ENCODE measurements around the gene EEF1AKMT2.
"Not testable (repeated sequence)": the region's sequence is repeated elsewhere in the genome, so short reads cannot be mapped to it uniquely, and the experiment has no call there.

The EEF1AKMT2 gene

GRCh38 chr10:124756156-124756903, 35.4 kb downstream of the EEF1AKMT2 start:
- H3K27me3 ChIP-seq (ENCODE audit: control insufficient read depth, insufficient read depth, low read length): no peaks in the 10 kb centered on the region
- peaks cover 35% of the 10 kb centered on the region for H3K4me1 ChIP-seq (ENCODE audit: control insufficient read depth, insufficient read depth, low read length)
- no peak overlapping the region for H3K9ac ChIP-seq (ENCODE audit: low read depth, low read length)
- H3K4me3 ChIP-seq (ENCODE audit: low read depth, low read length): no peak overlapping the region; the same call in 1 of the 2 replicates
- peaks cover 48% of the 10 kb centered on the region for H3K36me3 ChIP-seq (ENCODE audit: control insufficient read depth, insufficient read depth, low read length)
- no peaks in the 10 kb centered on the region for H3K9me3 ChIP-seq (ENCODE audit: control insufficient read depth, insufficient read depth, low read length)
- peak overlapping the region; percentile 52 for H3K27ac ChIP-seq (ENCODE audit: low read depth, low read length)

- Histone ChIP-seq H3K4me1 (ENCODE audit: control insufficient read depth, insufficient read depth, low read length) (peaks cover 35% of the 10 kb centered on the region), H3K9ac (ENCODE audit: low read depth, low read length) (no peak overlapping the region), H3K27me3 (ENCODE audit: control insufficient read depth, insufficient read depth, low read length) (no peaks in the 10 kb centered on the region), H3K36me3 (ENCODE audit: control insufficient read depth, insufficient read depth, low read length) (peaks cover 41% of the 10 kb centered on the region), H3K27ac (ENCODE audit: low read depth, low read length) (no peak overlapping the region), H3K9me3 (ENCODE audit: control insufficient read depth, insufficient read depth, low read length) (no peaks in the 10 kb centered on the region), H3K4me3 (ENCODE audit: low read depth, low read length) (no peak overlapping the region)
These were observed 36.1 kb downstream of the EEF1AKMT2 start for GRCh38 chr10:124755581-124755980.

GRCh38 chr10:124754227-124754626, 37.5 kb downstream of the EEF1AKMT2 start:
- Histone ChIP-seq H3K4me3 (ENCODE audit: low read depth, low read length) (no peak overlapping the region), H3K9ac (ENCODE audit: low read depth, low read length) (no peak overlapping the region), H3K4me1 (ENCODE audit: control insufficient read depth, insufficient read depth, low read length) (peaks cover 35% of the 10 kb centered on the region), H3K36me3 (ENCODE audit: control insufficient read depth, insufficient read depth, low read length) (peaks cover 31% of the 10 kb centered on the region), H3K27me3 (ENCODE audit: control insufficient read depth, insufficient read depth, low read length) (no peaks in the 10 kb centered on the region), H3K27ac (ENCODE audit: low read depth, low read length) (no peak overlapping the region), H3K9me3 (ENCODE audit: control insufficient read depth, insufficient read depth, low read length) (no peaks in the 10 kb centered on the region)

- H3K9ac ChIP-seq (ENCODE audit: low read depth, low read length): no peak overlapping the region
- no peaks in the 10 kb centered on the region for H3K27me3 ChIP-seq (ENCODE audit: control insufficient read depth, insufficient read depth, low read length)
- no peaks in the 10 kb centered on the region for H3K9me3 ChIP-seq (ENCODE audit: control insufficient read depth, insufficient read depth, low read length)
- no peak overlapping the region for H3K27ac ChIP-seq (ENCODE audit: low read depth, low read length)
- H3K4me1 ChIP-seq (ENCODE audit: control insufficient read depth, insufficient read depth, low read length): peaks cover 9% of the 10 kb centered on the region; the same call in 1 of the 2 replicates
- H3K36me3 ChIP-seq (ENCODE audit: control insufficient read depth, insufficient read depth, low read length): peaks cover 23% of the 10 kb centered on the region; the same call in 1 of the 2 replicates
- H3K4me3 ChIP-seq (ENCODE audit: low read depth, low read length): no peak overlapping the region
These were observed 42.6 kb downstream of the EEF1AKMT2 start for GRCh38 chr10:124748953-124749645.

GRCh38 chr10:124748166-124748565, 43.5 kb downstream of the EEF1AKMT2 start:
- Histone ChIP-seq H3K4me3 (ENCODE audit: low read depth, low read length) (no peak overlapping the region), H3K4me1 (ENCODE audit: control insufficient read depth, insufficient read depth, low read length) (peaks cover 9% of the 10 kb centered on the region; the same call in 1 of the 2 replicates), H3K9me3 (ENCODE audit: control insufficient read depth, insufficient read depth, low read length) (no peaks in the 10 kb centered on the region), H3K27ac (ENCODE audit: low read depth, low read length) (no peak overlapping the region), H3K27me3 (ENCODE audit: control insufficient read depth, insufficient read depth, low read length) (peaks cover 2% of the 10 kb centered on the region; the same call in 1 of the 2 replicates), H3K36me3 (ENCODE audit: control insufficient read depth, insufficient read depth, low read length) (peaks cover 19% of the 10 kb centered on the region; the same call in 1 of the 2 replicates), H3K9ac (ENCODE audit: low read depth, low read length) (no peak overlapping the region)

- H3K36me3 ChIP-seq (ENCODE audit: control insufficient read depth, insufficient read depth, low read length): peaks cover 19% of the 10 kb centered on the region; the same call in 1 of the 2 replicates
- H3K27ac ChIP-seq (ENCODE audit: low read depth, low read length): no peak overlapping the region
- H3K9me3 ChIP-seq (ENCODE audit: control insufficient read depth, insufficient read depth, low read length): no peaks in the 10 kb centered on the region
- H3K27me3 ChIP-seq (ENCODE audit: control insufficient read depth, insufficient read depth, low read length): peaks cover 6% of the 10 kb centered on the region
- H3K4me1 ChIP-seq (ENCODE audit: control insufficient read depth, insufficient read depth, low read length): peaks cover 10% of the 10 kb centered on the region; the same call in 1 of the 2 replicates
- no peak overlapping the region for H3K4me3 ChIP-seq (ENCODE audit: low read depth, low read length)
- no peak overlapping the region for H3K9ac ChIP-seq (ENCODE audit: low read depth, low read length)
These were observed 43.9 kb downstream of the EEF1AKMT2 start for GRCh38 chr10:124747745-124748144.

- Histone ChIP-seq H3K36me3 (ENCODE audit: control insufficient read depth, insufficient read depth, low read length) (peaks cover 19% of the 10 kb centered on the region; the same call in 1 of the 2 replicates), H3K27me3 (ENCODE audit: control insufficient read depth, insufficient read depth, low read length) (peaks cover 14% of the 10 kb centered on the region), H3K4me1 (ENCODE audit: control insufficient read depth, insufficient read depth, low read length) (peaks cover 17% of the 10 kb centered on the region), H3K9me3 (ENCODE audit: control insufficient read depth, insufficient read depth, low read length) (no peaks in the 10 kb centered on the region), H3K4me3 (ENCODE audit: low read depth, low read length) (no peak overlapping the region), H3K27ac (ENCODE audit: low read depth, low read length) (no peak overlapping the region), H3K9ac (ENCODE audit: low read depth, low read length) (no peak overlapping the region)
These were observed 44.7 kb downstream of the EEF1AKMT2 start for GRCh38 chr10:124746992-124747391.

GRCh38 chr10:124746447-124746846, 45.2 kb downstream of the EEF1AKMT2 start:
- Histone ChIP-seq H3K4me1 (ENCODE audit: control insufficient read depth, insufficient read depth, low read length) (peaks cover 23% of the 10 kb centered on the region), H3K36me3 (ENCODE audit: control insufficient read depth, insufficient read depth, low read length) (peaks cover 19% of the 10 kb centered on the region; the same call in 1 of the 2 replicates), H3K27me3 (ENCODE audit: control insufficient read depth, insufficient read depth, low read length) (peaks cover 18% of the 10 kb centered on the region)
- not testable (repeated sequence) for H3K9me3 ChIP-seq (ENCODE audit: control insufficient read depth, insufficient read depth, low read length); H3K4me3 ChIP-seq (ENCODE audit: low read depth, low read length); H3K9ac ChIP-seq (ENCODE audit: low read depth, low read length); H3K27ac ChIP-seq (ENCODE audit: low read depth, low read length)

GRCh38 chr10:124745673-124746072, 46.0 kb downstream of the EEF1AKMT2 start:
- H3K4me3 ChIP-seq (ENCODE audit: low read depth, low read length): no peak overlapping the region

GRCh38 chr10:124745252-124745651, 46.4 kb downstream of the EEF1AKMT2 start:
- H3K36me3 ChIP-seq (ENCODE audit: control insufficient read depth, insufficient read depth, low read length): peaks cover 16% of the 10 kb centered on the region; the same call in 1 of the 2 replicates
- no peaks in the 10 kb centered on the region for H3K9me3 ChIP-seq (ENCODE audit: control insufficient read depth, insufficient read depth, low read length)
- peaks cover 33% of the 10 kb centered on the region for H3K4me1 ChIP-seq (ENCODE audit: control insufficient read depth, insufficient read depth, low read length)
- peak overlapping the region; percentile 69 for H3K4me3 ChIP-seq (ENCODE audit: low read depth, low read length)
- H3K27ac ChIP-seq (ENCODE audit: low read depth, low read length): peak overlapping the region; percentile 77
- H3K9ac ChIP-seq (ENCODE audit: low read depth, low read length): no peak overlapping the region
- H3K27me3 ChIP-seq (ENCODE audit: control insufficient read depth, insufficient read depth, low read length): peaks cover 18% of the 10 kb centered on the region

More at GRCh38 chr10:124745673-124746072, 46.0 kb downstream of the EEF1AKMT2 start:
- H3K4me1 ChIP-seq (ENCODE audit: control insufficient read depth, insufficient read depth, low read length): peaks cover 29% of the 10 kb centered on the region
- H3K27ac ChIP-seq (ENCODE audit: low read depth, low read length): peak overlapping the region; percentile 77
- H3K27me3 ChIP-seq (ENCODE audit: control insufficient read depth, insufficient read depth, low read length): peaks cover 18% of the 10 kb centered on the region
- H3K9ac ChIP-seq (ENCODE audit: low read depth, low read length): no peak overlapping the region
- H3K9me3 ChIP-seq (ENCODE audit: control insufficient read depth, insufficient read depth, low read length): no peaks in the 10 kb centered on the region
- peaks cover 19% of the 10 kb centered on the region; the same call in 1 of the 2 replicates for H3K36me3 ChIP-seq (ENCODE audit: control insufficient read depth, insufficient read depth, low read length)

Measured in HUES48 (cell line).